Measurements from ENCODE around the gene TASP1. TPM values are rescaled to one million over a fixed set of nuclear protein-coding genes. Genes with fewer than 3 reads are reported as not detected.

Gene TASP1
- total and polyA plus RNA-seq, 10 of the 15 experiments (the other 5 are each of a cell fraction or from before 2014, with no cell fraction given): 7.4 to 17.8 (median 10.5) TPM

DNA sequence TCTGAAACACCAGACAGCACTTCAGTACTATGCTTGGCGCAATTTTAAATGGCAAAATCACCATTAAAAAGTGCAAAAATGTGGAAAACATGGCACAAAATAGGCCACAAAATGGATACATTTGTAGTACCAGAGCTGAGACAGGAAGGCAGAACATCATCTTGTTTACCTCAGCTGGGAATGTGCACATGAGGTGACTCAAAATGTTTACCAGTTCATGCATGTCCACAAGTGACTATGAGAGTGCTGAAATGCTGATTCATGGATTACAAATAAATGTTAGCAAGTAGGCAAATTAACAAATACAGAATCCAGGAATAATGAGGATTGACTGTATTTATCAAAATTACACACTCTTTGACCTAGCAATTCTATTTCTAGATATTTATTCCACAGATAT lies 216.1 kb downstream of the TASP1 start:
- FAIRE-seq (no peak), DNase-seq (ENCODE audit: low read depth, low spot score) (no peak), ATAC-seq (no peak)
- H3K4me1 ChIP-seq (ENCODE audit: control insufficient read depth, insufficient read depth, low read length): no peaks in the 10 kb centered on the region
- H3K27ac ChIP-seq (ENCODE audit: control insufficient read depth, insufficient read depth): no peak overlapping the region
- no peaks in the 10 kb centered on the region for H3K79me2 ChIP-seq (ENCODE audit: control insufficient read depth, insufficient read depth, low read length)
- H3K9ac ChIP-seq (ENCODE audit: control insufficient read depth, insufficient read depth, low read length): no peak overlapping the region
- ChIA-PET RAD21 (ENCODE audit: unreplicated experiment) (no interaction called here), CTCF (interaction anchor here (1.0 to 1.2 kb wide), 2 partner anchors 8 to 124 kb away, joined by 3 to 4 read pairs; no protein-coding TSS in a partner anchor), SMC1A (ENCODE audit: uncharacterized antibody, unreplicated experiment) (interaction anchor here (0.9 to 1.4 kb wide), 3 partner anchors 82 to 354 kb away, joined by 3 to 5 read pairs (median 3); no protein-coding TSS in a partner anchor), POLR2A (no interaction called here)
- BruUV-seq (replicated peaks): no TSS peak
- H4K20me1 ChIP-seq (ENCODE audit: control insufficient read depth, insufficient read depth): no peaks in the 10 kb centered on the region
- H3K27me3 ChIP-seq (replicated peaks in 1 of 2; ENCODE audit: control insufficient read depth in 2 of 2, insufficient read depth in 2 of 2, low read length in 1 of 2): no peaks in the 10 kb centered on the region
- no peak overlapping the region for H3K4me3 ChIP-seq
- H3K36me3 ChIP-seq (ENCODE audit: control insufficient read depth in 2 of 2, insufficient read depth in 2 of 2, low read length in 1 of 2): no peaks in the 10 kb centered on the region
- no peak overlapping the region for H3K4me2 ChIP-seq (ENCODE audit: control insufficient read depth, insufficient read depth)
- no peaks in the 10 kb centered on the region for H3K9me3 ChIP-seq (replicated peaks; ENCODE audit: control insufficient read depth, insufficient read depth, low read length)
- WGBS (ENCODE audit: insufficient coverage, insufficient replicate concordance, low lambda C conversion rate, missing lambda C conversion rate): 97% methylated on average over 1 of the region's 1 CpG
- intact Hi-C loops (cut with micrococcal nuclease; ENCODE audit: unreplicated experiment): no loop called here
- H2AFZ ChIP-seq (ENCODE audit: control insufficient read depth, low read depth, low read length): no peak overlapping the region
- TF ChIP-seq CHD1 (IDR thresholded peaks at IDR 0.05; ENCODE audit: low read depth, low read length): no peak
- TF ChIP-seq DPF2 (IDR thresholded peaks at IDR 0.05): no peak
- TF ChIP-seq RB1 (IDR thresholded peaks at IDR 0.05; ENCODE audit: borderline replicate concordance): no peak
- TF ChIP-seq BACH1 (IDR thresholded peaks at IDR 0.05; ENCODE audit: borderline replicate concordance): no peak
- TF ChIP-seq, protein P1, sequence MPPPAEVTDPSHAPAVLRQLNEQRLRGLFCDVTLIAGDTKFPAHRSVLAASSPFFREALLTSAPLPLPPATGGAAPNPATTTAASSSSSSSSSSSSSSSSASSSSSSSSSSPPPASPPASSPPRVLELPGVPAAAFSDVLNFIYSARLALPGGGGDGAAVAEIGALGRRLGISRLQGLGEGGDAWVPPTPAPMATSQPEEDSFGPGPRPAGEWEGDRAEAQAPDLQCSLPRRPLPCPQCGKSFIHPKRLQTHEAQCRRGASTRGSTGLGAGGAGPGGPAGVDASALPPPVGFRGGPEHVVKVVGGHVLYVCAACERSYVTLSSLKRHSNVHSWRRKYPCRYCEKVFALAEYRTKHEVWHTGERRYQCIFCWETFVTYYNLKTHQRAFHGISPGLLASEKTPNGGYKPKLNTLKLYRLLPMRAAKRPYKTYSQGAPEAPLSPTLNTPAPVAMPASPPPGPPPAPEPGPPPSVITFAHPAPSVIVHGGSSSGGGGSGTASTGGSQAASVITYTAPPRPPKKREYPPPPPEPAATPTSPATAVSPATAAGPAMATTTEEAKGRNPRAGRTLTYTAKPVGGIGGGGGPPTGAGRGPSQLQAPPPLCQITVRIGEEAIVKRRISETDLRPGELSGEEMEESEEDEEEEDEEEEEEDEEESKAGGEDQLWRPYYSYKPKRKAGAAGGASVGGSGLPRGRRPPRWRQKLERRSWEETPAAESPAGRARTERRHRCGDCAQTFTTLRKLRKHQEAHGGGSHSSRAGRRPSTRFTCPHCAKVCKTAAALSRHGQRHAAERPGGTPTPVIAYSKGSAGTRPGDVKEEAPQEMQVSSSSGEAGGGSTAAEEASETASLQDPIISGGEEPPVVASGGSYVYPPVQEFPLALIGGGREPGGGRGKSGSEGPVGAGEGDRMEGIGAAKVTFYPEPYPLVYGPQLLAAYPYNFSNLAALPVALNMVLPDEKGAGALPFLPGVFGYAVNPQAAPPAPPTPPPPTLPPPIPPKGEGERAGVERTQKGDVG (CRISPR knock-in tag; IDR thresholded peaks at IDR 0.05): no peak
- no peak for TF ChIP-seq ETV6 (conservative IDR thresholded peaks at IDR 0.05 in 1 of 2, IDR thresholded peaks at IDR 0.05 in 1 of 2; ENCODE audit: borderline replicate concordance in 1 of 2, low read depth in 1 of 2)
- TF ChIP-seq FOXM1 (IDR thresholded peaks at IDR 0.05; ENCODE audit: low read depth, low read length): no peak
- TF ChIP-seq, protein P2, sequence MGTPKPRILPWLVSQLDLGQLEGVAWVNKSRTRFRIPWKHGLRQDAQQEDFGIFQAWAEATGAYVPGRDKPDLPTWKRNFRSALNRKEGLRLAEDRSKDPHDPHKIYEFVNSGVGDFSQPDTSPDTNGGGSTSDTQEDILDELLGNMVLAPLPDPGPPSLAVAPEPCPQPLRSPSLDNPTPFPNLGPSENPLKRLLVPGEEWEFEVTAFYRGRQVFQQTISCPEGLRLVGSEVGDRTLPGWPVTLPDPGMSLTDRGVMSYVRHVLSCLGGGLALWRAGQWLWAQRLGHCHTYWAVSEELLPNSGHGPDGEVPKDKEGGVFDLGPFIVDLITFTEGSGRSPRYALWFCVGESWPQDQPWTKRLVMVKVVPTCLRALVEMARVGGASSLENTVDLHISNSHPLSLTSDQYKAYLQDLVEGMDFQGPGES (IDR thresholded peaks at IDR 0.05): no peak
- no peak for TF ChIP-seq ELK1 (IDR thresholded peaks at IDR 0.05; ENCODE audit: low read depth, low read length)
- TF ChIP-seq BCL11A (IDR thresholded peaks at IDR 0.05; ENCODE audit: low read depth, low read length): no peak
- no peak for TF ChIP-seq SPI1 (IDR thresholded peaks at IDR 0.05; ENCODE audit: borderline replicate concordance, insufficient read depth, low read depth, low read length)
- no peak for TF ChIP-seq ATF7 (IDR thresholded peaks at IDR 0.05; ENCODE audit: low read depth)
- no peak for TF ChIP-seq RAD21 (IDR thresholded peaks at IDR 0.05; ENCODE audit: insufficient read depth, low read depth, low read length)
- no peak for TF ChIP-seq RBBP5 (conservative IDR thresholded peaks at IDR 0.05)
- TF ChIP-seq SMAD1 (IDR thresholded peaks at IDR 0.05; ENCODE audit: low read depth, partially characterized antibody): no peak
- TF ChIP-seq, protein P3, sequence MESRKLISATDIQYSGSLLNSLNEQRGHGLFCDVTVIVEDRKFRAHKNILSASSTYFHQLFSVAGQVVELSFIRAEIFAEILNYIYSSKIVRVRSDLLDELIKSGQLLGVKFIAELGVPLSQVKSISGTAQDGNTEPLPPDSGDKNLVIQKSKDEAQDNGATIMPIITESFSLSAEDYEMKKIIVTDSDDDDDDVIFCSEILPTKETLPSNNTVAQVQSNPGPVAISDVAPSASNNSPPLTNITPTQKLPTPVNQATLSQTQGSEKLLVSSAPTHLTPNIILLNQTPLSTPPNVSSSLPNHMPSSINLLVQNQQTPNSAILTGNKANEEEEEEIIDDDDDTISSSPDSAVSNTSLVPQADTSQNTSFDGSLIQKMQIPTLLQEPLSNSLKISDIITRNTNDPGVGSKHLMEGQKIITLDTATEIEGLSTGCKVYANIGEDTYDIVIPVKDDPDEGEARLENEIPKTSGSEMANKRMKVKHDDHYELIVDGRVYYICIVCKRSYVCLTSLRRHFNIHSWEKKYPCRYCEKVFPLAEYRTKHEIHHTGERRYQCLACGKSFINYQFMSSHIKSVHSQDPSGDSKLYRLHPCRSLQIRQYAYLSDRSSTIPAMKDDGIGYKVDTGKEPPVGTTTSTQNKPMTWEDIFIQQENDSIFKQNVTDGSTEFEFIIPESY (IDR thresholded peaks at IDR 0.05): no peak
- TF ChIP-seq YBX1 (IDR thresholded peaks at IDR 0.05): no peak
- in situ Hi-C loops (cut with MboI): no loop called here

Measured in GM12878 (cell line).